WTC11 (cell line): ENCODE measurements around the gene SCYL3. TPM values are rescaled to one million over a fixed set of nuclear protein-coding genes. Genes with fewer than 3 reads are reported as not detected.

Experiments used
- ATAC-seq: fragments of 200-7000 bp; cut with Tn5 transposase; 2 replicates; pipeline ENCODE4 v1.10.0; 2021; ENCODE audit warnings: mild to moderate bottlenecking, moderate library complexity
- CTCF ChIA-PET: fragments of 300-600 bp; sonication (Branson Sonifier 250); formaldehyde crosslinking; loops from one replicate; lab custom pipeline; 2021; ENCODE audit warnings: antibody characterized with exemption; lab: Charles Lee
- POLR2A ChIA-PET: fragments of 350-600 bp; sonication (Branson Sonifier 250); formaldehyde crosslinking; loops from one replicate; lab custom pipeline; 2021; ENCODE audit warnings: antibody characterized with exemption; lab: Charles Lee
- DNase-seq: peaks from one replicate; pipeline ENCODE4 v3.0.0; 2021; ENCODE audit warnings: low spot score
- H3K27ac Mint-ChIP-seq: 2 replicates; pipeline ENCODE4 v1.8.0; 2021; ENCODE audit warnings: mixed read lengths
- H3K27me3 Mint-ChIP-seq: 2 replicates; pipeline ENCODE4 v1.8.0; 2021; ENCODE audit warnings: low read depth, mild to moderate bottlenecking, moderate library complexity, mixed read lengths
- H3K36me3 Mint-ChIP-seq: 2 replicates; pipeline ENCODE4 v1.8.0; 2021; ENCODE audit warnings: mixed read lengths
- H3K4me1 Mint-ChIP-seq: 2 replicates; pipeline ENCODE4 v1.8.0; 2022; ENCODE audit warnings: mixed read lengths
- H3K4me3 Mint-ChIP-seq: 2 replicates; pipeline ENCODE4 v1.8.0; 2021; ENCODE audit warnings: mild to moderate bottlenecking, moderate library complexity, mixed read lengths
- H3K9me3 Mint-ChIP-seq: 2 replicates; pipeline ENCODE4 v1.8.0; 2021; ENCODE audit warnings: mixed read lengths
- ELF4 ChIP-seq: sonication (generic); formaldehyde crosslinking; IDR thresholded peaks from 2 replicates; pipeline ENCODE4 v1.8.1; 2022; ENCODE audit warnings: low read depth, mild to moderate bottlenecking, moderate library complexity, missing genetic modification reagents
- EMX1 ChIP-seq: fragments of 250-450 bp; sonication (Bioruptor Pico); IDR thresholded peaks from 2 replicates; pipeline ENCODE4 v1.8.0; 2021; ENCODE audit warnings: mild to moderate bottlenecking
- ETV6 ChIP-seq: sonication (generic); formaldehyde crosslinking; IDR thresholded peaks from 2 replicates; pipeline ENCODE4 v1.8.1; 2022; ENCODE audit warnings: mild to moderate bottlenecking, missing genetic modification reagents
- FOXJ3 ChIP-seq: sonication (generic); formaldehyde crosslinking; IDR thresholded peaks from 2 replicates; pipeline ENCODE4 v1.9.0; 2021; ENCODE audit warnings: missing genetic modification reagents, mild to moderate bottlenecking, borderline replicate concordance
- IRF2 ChIP-seq: sonication (generic); formaldehyde crosslinking; IDR thresholded peaks from 2 replicates; pipeline ENCODE4 v1.8.0; 2022; ENCODE audit warnings: low read depth, missing genetic modification reagents, borderline replicate concordance
- MAX ChIP-seq: sonication (generic); formaldehyde crosslinking; IDR thresholded peaks from 2 replicates; pipeline ENCODE4 v1.8.0; 2022; ENCODE audit warnings: mild to moderate bottlenecking, missing genetic modification reagents
- MLX ChIP-seq: sonication (generic); formaldehyde crosslinking; IDR thresholded peaks from 2 replicates; pipeline ENCODE4 v1.8.1; 2023; ENCODE audit warnings: mild to moderate bottlenecking, missing genetic modification reagents, moderate library complexity
- SOX15 ChIP-seq: fragments of 250-450 bp; sonication (Bioruptor Pico); IDR thresholded peaks from 2 replicates; pipeline ENCODE4 v1.9.0; 2021; ENCODE audit warnings: mild to moderate bottlenecking
- STAT6 ChIP-seq: sonication (generic); formaldehyde crosslinking; conservative IDR thresholded peaks from 2 replicates; pipeline ENCODE4 v1.8.1; 2023; ENCODE audit warnings: mild to moderate bottlenecking, low read depth, missing genetic modification reagents, moderate library complexity
- USF2 ChIP-seq: sonication (generic); formaldehyde crosslinking; IDR thresholded peaks from 2 replicates; pipeline ENCODE4 v1.8.1; 2023; ENCODE audit warnings: mild to moderate bottlenecking, missing genetic modification reagents, moderate library complexity
- ZNF219 ChIP-seq: sonication (generic); formaldehyde crosslinking; IDR thresholded peaks from 2 replicates; pipeline ENCODE4 v1.8.0; 2023; ENCODE audit warnings: missing genetic modification reagents, mild to moderate bottlenecking, borderline replicate concordance
- ZNF416 ChIP-seq: fragments of 250-450 bp; sonication (Bioruptor Pico); IDR thresholded peaks from 2 replicates; pipeline ENCODE4 v1.9.0; 2021; ENCODE audit warnings: mild to moderate bottlenecking, inconsistent platforms
- ZSCAN18 ChIP-seq: fragments of 250-450 bp; sonication (Bioruptor Pico); IDR thresholded peaks from 2 replicates; pipeline ENCODE4 v2.1.2; 2022; ENCODE audit warnings: mild to moderate bottlenecking, moderate library complexity
- total RNA-seq: library from RNA; stranded (reverse); gene quantifications from 3 replicates; pipeline ENCODE4 v1.2.3, GENCODE V29; 2021
- TF ChIP-seq, protein P1 (sequence below): fragments of 250-450 bp; sonication (Bioruptor Pico); IDR thresholded peaks from 2 replicates; pipeline ENCODE4 v1.9.0; 2021; ENCODE audit warnings: mild to moderate bottlenecking, borderline replicate concordance
- TF ChIP-seq, protein P2 (sequence below): fragments of 200-600 bp; IDR thresholded peaks from 2 replicates; pipeline ENCODE4 v1.8.0; 2022; ENCODE audit warnings: antibody characterized with exemption
- TF ChIP-seq, protein P3 (sequence below): sonication (generic); formaldehyde crosslinking; IDR thresholded peaks from 2 replicates; pipeline ENCODE4 v1.8.0; 2022; ENCODE audit warnings: mild to moderate bottlenecking, missing genetic modification reagents

Gene SCYL3
- total RNA-seq, 1 experiment from 2014 or later: 5.3 TPM

GRCh38 chr1:169844941-169845608, 48.6 kb downstream of the SCYL3 start:
- H3K9me3 Mint-ChIP-seq: no peaks in the 10 kb centered on the region
- no peak for ATAC-seq

DNA sequence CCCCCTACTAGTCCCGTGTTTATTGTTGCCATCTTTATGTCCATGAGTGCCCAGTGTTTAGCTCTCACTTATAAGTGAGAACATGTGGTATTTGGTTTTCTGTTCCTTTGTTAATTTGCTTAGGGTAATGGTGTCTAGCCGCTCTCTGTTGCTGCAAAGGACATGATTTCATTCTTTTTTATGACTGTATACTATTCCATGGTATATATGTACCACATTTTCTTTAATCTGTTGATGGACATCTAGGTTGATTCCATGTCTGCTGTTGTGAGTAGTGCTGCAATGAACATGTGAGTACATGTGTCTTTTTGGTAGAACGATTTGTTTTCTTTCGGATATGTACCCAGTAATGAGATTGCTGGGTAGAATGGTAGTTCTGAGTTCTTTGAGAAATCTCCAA, 54.8 kb downstream of the SCYL3 start:
- DNase-seq (no peak), ATAC-seq (no peak)
- H3K27ac Mint-ChIP-seq: no peak overlapping the region
- H3K36me3 Mint-ChIP-seq: peaks cover 42% of the 10 kb centered on the region
- POLR2A ChIA-PET: no interaction called here
- peaks cover 13% of the 10 kb centered on the region for H3K9me3 Mint-ChIP-seq
- H3K4me3 Mint-ChIP-seq: no peak overlapping the region
- H3K27me3 Mint-ChIP-seq: no peaks in the 10 kb centered on the region
- H3K4me1 Mint-ChIP-seq: no peaks in the 10 kb centered on the region
- CTCF ChIA-PET: no interaction called here
- TF ChIP-seq MAX (CRISPR knock-in tag) (no peak), SOX15 (CRISPR knock-in tag) (no peak), USF2 (CRISPR knock-in tag) (no peak), STAT6 (no peak), ZSCAN18 (CRISPR knock-in tag) (no peak), EMX1 (no peak), ZNF219 (CRISPR knock-in tag) (no peak), FOXJ3 (CRISPR knock-in tag) (no peak)
- TF ChIP-seq, protein P1, sequence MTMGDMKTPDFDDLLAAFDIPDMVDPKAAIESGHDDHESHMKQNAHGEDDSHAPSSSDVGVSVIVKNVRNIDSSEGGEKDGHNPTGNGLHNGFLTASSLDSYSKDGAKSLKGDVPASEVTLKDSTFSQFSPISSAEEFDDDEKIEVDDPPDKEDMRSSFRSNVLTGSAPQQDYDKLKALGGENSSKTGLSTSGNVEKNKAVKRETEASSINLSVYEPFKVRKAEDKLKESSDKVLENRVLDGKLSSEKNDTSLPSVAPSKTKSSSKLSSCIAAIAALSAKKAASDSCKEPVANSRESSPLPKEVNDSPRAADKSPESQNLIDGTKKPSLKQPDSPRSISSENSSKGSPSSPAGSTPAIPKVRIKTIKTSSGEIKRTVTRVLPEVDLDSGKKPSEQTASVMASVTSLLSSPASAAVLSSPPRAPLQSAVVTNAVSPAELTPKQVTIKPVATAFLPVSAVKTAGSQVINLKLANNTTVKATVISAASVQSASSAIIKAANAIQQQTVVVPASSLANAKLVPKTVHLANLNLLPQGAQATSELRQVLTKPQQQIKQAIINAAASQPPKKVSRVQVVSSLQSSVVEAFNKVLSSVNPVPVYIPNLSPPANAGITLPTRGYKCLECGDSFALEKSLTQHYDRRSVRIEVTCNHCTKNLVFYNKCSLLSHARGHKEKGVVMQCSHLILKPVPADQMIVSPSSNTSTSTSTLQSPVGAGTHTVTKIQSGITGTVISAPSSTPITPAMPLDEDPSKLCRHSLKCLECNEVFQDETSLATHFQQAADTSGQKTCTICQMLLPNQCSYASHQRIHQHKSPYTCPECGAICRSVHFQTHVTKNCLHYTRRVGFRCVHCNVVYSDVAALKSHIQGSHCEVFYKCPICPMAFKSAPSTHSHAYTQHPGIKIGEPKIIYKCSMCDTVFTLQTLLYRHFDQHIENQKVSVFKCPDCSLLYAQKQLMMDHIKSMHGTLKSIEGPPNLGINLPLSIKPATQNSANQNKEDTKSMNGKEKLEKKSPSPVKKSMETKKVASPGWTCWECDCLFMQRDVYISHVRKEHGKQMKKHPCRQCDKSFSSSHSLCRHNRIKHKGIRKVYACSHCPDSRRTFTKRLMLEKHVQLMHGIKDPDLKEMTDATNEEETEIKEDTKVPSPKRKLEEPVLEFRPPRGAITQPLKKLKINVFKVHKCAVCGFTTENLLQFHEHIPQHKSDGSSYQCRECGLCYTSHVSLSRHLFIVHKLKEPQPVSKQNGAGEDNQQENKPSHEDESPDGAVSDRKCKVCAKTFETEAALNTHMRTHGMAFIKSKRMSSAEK: no peak

More at GRCh38 chr1:169844941-169845608, 48.6 kb downstream of the SCYL3 start:
- no peaks in the 10 kb centered on the region for H3K27me3 Mint-ChIP-seq
- H3K36me3 Mint-ChIP-seq: peaks cover 31% of the 10 kb centered on the region
- H3K4me3 Mint-ChIP-seq: no peak overlapping the region
- ChIA-PET POLR2A (no interaction called here), CTCF (no interaction called here)
- no peak for TF ChIP-seq MLX (CRISPR knock-in tag)
- no peak for TF ChIP-seq ELF4 (CRISPR knock-in tag)
- TF ChIP-seq IRF2 (CRISPR knock-in tag): no peak
- no peak for TF ChIP-seq ZNF416 (CRISPR knock-in tag)
- TF ChIP-seq ETV6 (CRISPR knock-in tag): no peak
- TF ChIP-seq, protein P2, sequence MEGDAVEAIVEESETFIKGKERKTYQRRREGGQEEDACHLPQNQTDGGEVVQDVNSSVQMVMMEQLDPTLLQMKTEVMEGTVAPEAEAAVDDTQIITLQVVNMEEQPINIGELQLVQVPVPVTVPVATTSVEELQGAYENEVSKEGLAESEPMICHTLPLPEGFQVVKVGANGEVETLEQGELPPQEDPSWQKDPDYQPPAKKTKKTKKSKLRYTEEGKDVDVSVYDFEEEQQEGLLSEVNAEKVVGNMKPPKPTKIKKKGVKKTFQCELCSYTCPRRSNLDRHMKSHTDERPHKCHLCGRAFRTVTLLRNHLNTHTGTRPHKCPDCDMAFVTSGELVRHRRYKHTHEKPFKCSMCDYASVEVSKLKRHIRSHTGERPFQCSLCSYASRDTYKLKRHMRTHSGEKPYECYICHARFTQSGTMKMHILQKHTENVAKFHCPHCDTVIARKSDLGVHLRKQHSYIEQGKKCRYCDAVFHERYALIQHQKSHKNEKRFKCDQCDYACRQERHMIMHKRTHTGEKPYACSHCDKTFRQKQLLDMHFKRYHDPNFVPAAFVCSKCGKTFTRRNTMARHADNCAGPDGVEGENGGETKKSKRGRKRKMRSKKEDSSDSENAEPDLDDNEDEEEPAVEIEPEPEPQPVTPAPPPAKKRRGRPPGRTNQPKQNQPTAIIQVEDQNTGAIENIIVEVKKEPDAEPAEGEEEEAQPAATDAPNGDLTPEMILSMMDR: no peak
- TF ChIP-seq ZSCAN18 (CRISPR knock-in tag): no peak
- TF ChIP-seq, protein P3, sequence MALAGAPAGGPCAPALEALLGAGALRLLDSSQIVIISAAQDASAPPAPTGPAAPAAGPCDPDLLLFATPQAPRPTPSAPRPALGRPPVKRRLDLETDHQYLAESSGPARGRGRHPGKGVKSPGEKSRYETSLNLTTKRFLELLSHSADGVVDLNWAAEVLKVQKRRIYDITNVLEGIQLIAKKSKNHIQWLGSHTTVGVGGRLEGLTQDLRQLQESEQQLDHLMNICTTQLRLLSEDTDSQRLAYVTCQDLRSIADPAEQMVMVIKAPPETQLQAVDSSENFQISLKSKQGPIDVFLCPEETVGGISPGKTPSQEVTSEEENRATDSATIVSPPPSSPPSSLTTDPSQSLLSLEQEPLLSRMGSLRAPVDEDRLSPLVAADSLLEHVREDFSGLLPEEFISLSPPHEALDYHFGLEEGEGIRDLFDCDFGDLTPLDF: no peak
- TF ChIP-seq, all 79 proteins: peak for 0
- H3K27ac Mint-ChIP-seq: no peak overlapping the region
- H3K4me1 Mint-ChIP-seq: no peaks in the 10 kb centered on the region
- DNase-seq: no peak
